ENCODE results near the gene RUNX3. TPM values are rescaled to one million over a fixed set of nuclear protein-coding genes. Genes with fewer than 3 reads are reported as not detected.

Gene RUNX3
- total RNA-seq, 2 donors from 2014 or later = 0.24 to 0.31 TPM

- Histone ChIP-seq H3K36me3 (ENCODE audit: control insufficient read depth, insufficient read depth, low read length) (no peaks in the 10 kb centered on the region), H3K9me3 (ENCODE audit: control insufficient read depth, low read length) (no peaks in the 10 kb centered on the region), H3K27me3 (ENCODE audit: control insufficient read depth, insufficient read depth, low read length, poor library complexity, severe bottlenecking) (no peaks in the 10 kb centered on the region), H3K9ac (ENCODE audit: extremely low read depth, low read length, poor library complexity, severe bottlenecking) (no peak overlapping the region), H3K4me3 (ENCODE audit: low read length) (no peak overlapping the region), H3K4me1 (ENCODE audit: control insufficient read depth, insufficient read depth, low read length) (no peaks in the 10 kb centered on the region), H3K27ac (ENCODE audit: low read depth, low read length) (no peak overlapping the region)
- Mint-ChIP-seq H3K27me3 (ENCODE audit: insufficient read depth) (peaks cover 1% of the 10 kb centered on the region), H3K4me1 (no peaks in the 10 kb centered on the region), H3K9me3 (no peaks in the 10 kb centered on the region), H3K36me3 (ENCODE audit: low read depth) (no peaks in the 10 kb centered on the region), H3K4me3 (no peak overlapping the region), H3K27ac (no peak overlapping the region)
- WGBS, 2 experiments (ENCODE audit: insufficient coverage in 1 of 2, insufficient read length in 1 of 2) = 94 to 97% methylated on average over 6 to 16 of the region's 16 CpGs
- no peak for TF ChIP-seq CTCF (conservative IDR thresholded peaks at IDR 0.05)
- no peak for DNase-seq
These were observed 28.0 kb upstream of the RUNX3 start for GRCh38 chr1:24957808-24958752.

GRCh38 chr1:24957016-24957807 is 27.1 kb upstream of the RUNX3 start:
- Histone ChIP-seq H3K9ac (ENCODE audit: extremely low read depth, low read length, poor library complexity, severe bottlenecking) (no peak overlapping the region), H3K4me1 (ENCODE audit: control insufficient read depth, insufficient read depth, low read length) (no peaks in the 10 kb centered on the region), H3K27ac (ENCODE audit: low read depth, low read length) (no peak overlapping the region), H3K9me3 (ENCODE audit: control insufficient read depth, low read length) (no peaks in the 10 kb centered on the region), H3K36me3 (ENCODE audit: control insufficient read depth, insufficient read depth, low read length) (no peaks in the 10 kb centered on the region), H3K4me3 (ENCODE audit: low read length) (no peak overlapping the region), H3K27me3 (ENCODE audit: control insufficient read depth, insufficient read depth, low read length, poor library complexity, severe bottlenecking) (no peaks in the 10 kb centered on the region)
- TF ChIP-seq CTCF (conservative IDR thresholded peaks at IDR 0.05) = no peak
- Mint-ChIP-seq H3K4me1 (peaks cover under 1% of the 10 kb centered on the region), H3K36me3 (ENCODE audit: low read depth) (no peaks in the 10 kb centered on the region), H3K27ac (no peak overlapping the region), H3K9me3 (no peaks in the 10 kb centered on the region), H3K4me3 (no peak overlapping the region), H3K27me3 (ENCODE audit: insufficient read depth) (peaks cover 1% of the 10 kb centered on the region)
- DNase-seq = no peak
- 80 to 86% methylated on average over 5 to 16 of the region's 16 CpGs for WGBS, 2 experiments (ENCODE audit: insufficient coverage in 1 of 2, insufficient read length in 1 of 2)

GRCh38 chr1:24955779-24956365 is 25.8 kb upstream of the RUNX3 start:
- Mint-ChIP-seq H3K36me3 (ENCODE audit: low read depth) (no peaks in the 10 kb centered on the region), H3K27ac (no peak overlapping the region), H3K9me3 (no peaks in the 10 kb centered on the region), H3K27me3 (ENCODE audit: insufficient read depth) (peaks cover 1% of the 10 kb centered on the region), H3K4me3 (no peak overlapping the region), H3K4me1 (peaks cover 2% of the 10 kb centered on the region)
- Histone ChIP-seq H3K27me3 (ENCODE audit: control insufficient read depth, insufficient read depth, low read length, poor library complexity, severe bottlenecking) (no peaks in the 10 kb centered on the region), H3K27ac (ENCODE audit: low read depth, low read length) (no peak overlapping the region), H3K9ac (ENCODE audit: extremely low read depth, low read length, poor library complexity, severe bottlenecking) (no peak overlapping the region), H3K4me1 (ENCODE audit: control insufficient read depth, insufficient read depth, low read length) (no peaks in the 10 kb centered on the region), H3K4me3 (ENCODE audit: low read length) (no peak overlapping the region), H3K36me3 (ENCODE audit: control insufficient read depth, insufficient read depth, low read length) (no peaks in the 10 kb centered on the region), H3K9me3 (ENCODE audit: control insufficient read depth, low read length) (no peaks in the 10 kb centered on the region)
- no peak for TF ChIP-seq CTCF (conservative IDR thresholded peaks at IDR 0.05)
- WGBS, 2 experiments (ENCODE audit: insufficient coverage in 1 of 2, insufficient read length in 1 of 2) = 92 to 94% methylated on average over 7 to 8 of the region's 8 CpGs
- DNase-seq = no peak

Measured in endodermal cell (in vitro differentiated cells).